Endothelial cell of umbilical vein (primary cell): Measurements from ENCODE around the gene IL17REL. TPM values are rescaled to one million over a fixed set of nuclear protein-coding genes. Genes with fewer than 3 reads are reported as not detected.

ENCODE experiments used
- BruUV-seq: library from RNA; stranded (reverse); fragments of 400-500 nt; replicated peaks from 2 replicates; lab custom pipeline; 2021; lab: Mats Ljungman, UMichigan
- CTCF ChIA-PET: fragments of 300-600, 350-600 bp; sonication (Branson Sonifier 250); formaldehyde crosslinking; loops from one replicate; lab custom pipeline; 2021; ENCODE audit warnings: antibody characterized with exemption, inconsistent platforms; lab: Charles Lee
- POLR2A ChIA-PET: fragments of 300-600, 350-600 bp; sonication (Branson Sonifier 250); formaldehyde crosslinking; loops from one replicate; lab custom pipeline; 2021; ENCODE audit warnings: antibody characterized with exemption, inconsistent platforms; lab: Charles Lee
- DNase-seq: peaks from one replicate; pipeline ENCODE4 v3.0.0-alpha.2; 2011; ENCODE audit warnings: low read depth, low spot score
- FAIRE-seq: peaks from 2 replicates; lab custom pipeline; 2011; peaks lifted over from hg19 to GRCh38; lab: Jason Lieb, UNC
- H2AFZ ChIP-seq: 2 replicates; pipeline ENCODE4 v1.6.0; 2012; ENCODE audit warnings: low read depth, low read length, control low read depth, inconsistent platforms
- H3K27ac ChIP-seq: 2 replicates; pipeline ENCODE4 v1.5.1; 2011; ENCODE audit warnings: low read depth, mild to moderate bottlenecking, control low read depth, low read length, moderate library complexity; ENCODE audit not compliant: insufficient read depth
- H3K27me3 ChIP-seq, 2 experiments: 2 replicates each; pipeline versions ENCODE4 v1.6.0 to v1.6.1; 2011; ENCODE audit warnings: low read length in 2 of 2, mixed read lengths in 1 of 2; ENCODE audit not compliant: control insufficient read depth in 2 of 2, insufficient read depth in 2 of 2
- H3K36me3 ChIP-seq, 2 experiments: 2 replicates in 1 of 2; 3 replicates in 1 of 2; pipeline ENCODE4 v1.5.1; 2011; ENCODE audit warnings: low read length in 2 of 2, mild to moderate bottlenecking in 1 of 2, moderate library complexity in 1 of 2; ENCODE audit not compliant: control insufficient read depth in 2 of 2, insufficient read depth in 2 of 2; ENCODE audit errors: extremely low read depth in 1 of 2
- H3K4me1 ChIP-seq: 3 replicates; pipeline ENCODE4 v1.5.1; 2011; ENCODE audit warnings: mild to moderate bottlenecking, low read length; ENCODE audit not compliant: control insufficient read depth, insufficient read depth; ENCODE audit errors: extremely low read depth
- H3K4me2 ChIP-seq: 2 replicates; pipeline ENCODE4 v1.6.1; 2011; ENCODE audit warnings: low read length, control low read depth, mixed read lengths; ENCODE audit not compliant: insufficient read depth
- H3K4me3 ChIP-seq, 3 experiments: fragments of 200-600 bp in 1 of 3; sonication (generic), shearing (Covaris generic) in 1 of 3; replicated peaks in 1 of 3; 2 replicates each; pipeline ENCODE4 v1.5.1; 2011 to 2016; ENCODE audit warnings: control low read depth in 3 of 3, low read length in 3 of 3, mild to moderate bottlenecking in 2 of 3, inconsistent platforms in 1 of 3, low read depth in 1 of 3, moderate library complexity in 1 of 3; ENCODE audit not compliant: insufficient read depth in 1 of 3
- H3K79me2 ChIP-seq: 2 replicates; pipeline ENCODE4 v1.6.0; 2012; ENCODE audit warnings: low read length, inconsistent platforms; ENCODE audit not compliant: control insufficient read depth, insufficient read depth
- H3K9ac ChIP-seq: replicated peaks from 2 replicates; pipeline ENCODE3; 2011; ENCODE audit warnings: low read length, control low read depth; ENCODE audit not compliant: insufficient read depth; ENCODE audit errors: extremely low read depth
- H3K9me1 ChIP-seq: replicated peaks from 3 replicates; pipeline ENCODE4 v1.6.0; 2011; ENCODE audit warnings: mild to moderate bottlenecking, low read length; ENCODE audit not compliant: control insufficient read depth, insufficient read depth; ENCODE audit errors: extremely low read depth
- H3K9me3 ChIP-seq: replicated peaks from 2 replicates; pipeline ENCODE4 v1.5.1; 2012; ENCODE audit warnings: low read length, inconsistent platforms; ENCODE audit not compliant: control insufficient read depth, insufficient read depth
- H4K20me1 ChIP-seq: replicated peaks from 2 replicates; pipeline ENCODE3; 2011; ENCODE audit warnings: mild to moderate bottlenecking, low read length; ENCODE audit not compliant: control insufficient read depth, insufficient read depth; ENCODE audit errors: extremely low read depth
- CTCF ChIP-seq, 2 donors: IDR thresholded peaks; 1 replicate in 1 of 2; 2 replicates in 1 of 2; pipeline ENCODE4 v1.5.1; 2011; ENCODE audit warnings: low read length in 2 of 2, mild to moderate bottlenecking in 2 of 2, moderate library complexity in 2 of 2, control low read depth in 1 of 2, inconsistent platforms in 1 of 2, low read depth in 1 of 2; ENCODE audit not compliant: insufficient read depth in 1 of 2; ENCODE audit errors: extremely low read depth in 1 of 2
- EZH2 ChIP-seq: IDR thresholded peaks from 2 replicates; pipeline ENCODE4 v1.6.1; 2012; ENCODE audit warnings: borderline replicate concordance, low read depth, mild to moderate bottlenecking, moderate library complexity, low read length, inconsistent platforms; ENCODE audit not compliant: severe bottlenecking
- FOS ChIP-seq: IDR thresholded peaks from 2 replicates; pipeline ENCODE4 v1.6.1; 2011; ENCODE audit warnings: mild to moderate bottlenecking, low read length, moderate library complexity, borderline replicate concordance; ENCODE audit not compliant: insufficient read depth
- GATA2 ChIP-seq: IDR thresholded peaks from 2 replicates; pipeline ENCODE4 v1.7.0; 2011; ENCODE audit warnings: low read depth, mild to moderate bottlenecking, moderate library complexity, mixed read lengths, low read length; ENCODE audit not compliant: insufficient read length, insufficient read depth
- MYC ChIP-seq: IDR thresholded peaks from one replicate; pipeline ENCODE4 v1.6.1; 2011; ENCODE audit warnings: mild to moderate bottlenecking, low read depth, low read length
- POLR2AphosphoS5 ChIP-seq: IDR thresholded peaks from 2 replicates; pipeline ENCODE4 v1.6.1; 2012; ENCODE audit warnings: low read depth, mild to moderate bottlenecking, control low read depth, low read length, moderate library complexity; ENCODE audit not compliant: insufficient read depth
- dilution Hi-C: fragments of 300-500 bp; cut with MboI; formaldehyde crosslinking; loops from one replicate; pipeline ENCODE4 v1.15.0; 2019; ENCODE audit warnings: low sequenced_read_pairs; ENCODE audit not compliant: extremely low pct_ligation_motif_present
- intact Hi-C: fragments of 100-400 bp; cut with micrococcal nuclease; formaldehyde crosslinking; loops from one replicate; pipeline ENCODE4 v1.10.0; 2022
- polyA plus RNA-seq, 4 experiments: library from polyadenylated mRNA; depleted of rRNA in 3 of 4; stranded (reverse) in 3 of 4; unstranded in 1 of 4; fragments of >200 nt; gene quantifications; 2 replicates each; pipeline versions ENCODE4 v1.2.1 to v1.2.3, GENCODE V29; 2011 to 2012; ENCODE audit warnings: missing spikeins in 1 of 4
- total RNA-seq: library from RNA; stranded (reverse); gene quantifications from 2 replicates; pipeline ENCODE4 v1.2.3, GENCODE V29; 2021

The IL17REL gene
- total and polyA plus RNA-seq, 2 donors (not counting 3 experiments of a cell fraction or from before 2014, with no cell fraction given): 0.06 to 0.15 TPM

- CTCF ChIA-PET: interaction anchor here (3.2 kb wide), 1 partner anchor 21 kb away, joined by 11 read pairs; no protein-coding TSS in a partner anchor
- no peaks in the 10 kb centered on the region for H3K4me1 ChIP-seq
- no peak for DNase-seq
- H3K4me2 ChIP-seq: no peak overlapping the region
- H4K20me1 ChIP-seq: no peaks in the 10 kb centered on the region
- H2AFZ ChIP-seq: no peak overlapping the region
- no peak overlapping the region for H3K9ac ChIP-seq
- H3K9me3 ChIP-seq: no peaks in the 10 kb centered on the region
- POLR2A ChIA-PET: no interaction called here
- TF ChIP-seq MYC (no peak), FOS (no peak), GATA2 (no peak), EZH2 (no peak), CTCF (IDR thresholded peaks at IDR 0.05; ENCODE audit: extremely low read depth in 1 of 2, insufficient read depth in 1 of 2, low read depth in 1 of 2, low read length in 2 of 2) (no peak), POLR2AphosphoS5 (no peak)
- peaks cover 27 to 31% of the 10 kb centered on the region in 2 experiments for H3K27me3 ChIP-seq
- no peak overlapping the region for H3K4me3 ChIP-seq
- no peaks in the 10 kb centered on the region for H3K79me2 ChIP-seq
- H3K27ac ChIP-seq: no peak overlapping the region
- dilution Hi-C loops (no loop called here), intact Hi-C loops (no loop called here)
- FAIRE-seq: no peak
- H3K36me3 ChIP-seq: no peaks in the 10 kb centered on the region
- no peaks in the 10 kb centered on the region for H3K9me1 ChIP-seq
- no TSS peak for BruUV-seq
Observed at GRCh38 chr22:50009251-50009650, 3.3 kb downstream of the IL17REL start.
